Brain microvascular endothelial cell (primary cell): ENCODE measurements around the gene KISS1.
A peak's percentile ranks its signal among the peaks of the same experiment; 100 is the strongest.

Source experiments
- DNase-seq: peaks from one replicate; pipeline ENCODE4 v3.0.0-alpha.2; 2020
- H3K27ac ChIP-seq: fragments of 250-450 bp; sonication (Bioruptor Pico); 2 replicates; pipeline ENCODE4 v1.5.1; 2020; ENCODE audit warnings: mild to moderate bottlenecking, moderate library complexity
- H3K27me3 ChIP-seq: fragments of 250-450 bp; sonication (Bioruptor Pico); replicated peaks from 2 replicates; pipeline ENCODE4 v1.5.1; 2020; ENCODE audit warnings: mild to moderate bottlenecking
- H3K36me3 ChIP-seq: fragments of 250-450 bp; sonication (Bioruptor Pico); replicated peaks from 2 replicates; pipeline ENCODE4 v1.5.1; 2020; ENCODE audit warnings: mild to moderate bottlenecking
- H3K4me3 ChIP-seq: 2 replicates; pipeline ENCODE4 v1.5.1; 2011; ENCODE audit warnings: low read depth, mild to moderate bottlenecking, control low read depth, low read length, moderate library complexity
- in situ Hi-C: cut with HindIII; loops from 2 replicates; pipeline ENCODE4 v1.10.0; 2017; ENCODE audit warnings: low sequenced_read_pairs, low pct_ligation_motif_present
- TF ChIP-seq, protein P1 (sequence below): IDR thresholded peaks from 2 replicates; pipeline ENCODE4 v1.5.1; 2011; ENCODE audit warnings: low read depth, mild to moderate bottlenecking, moderate library complexity, low read length, control low read depth, inconsistent platforms; ENCODE audit errors: missing control alignments

Gene KISS1

DNA sequence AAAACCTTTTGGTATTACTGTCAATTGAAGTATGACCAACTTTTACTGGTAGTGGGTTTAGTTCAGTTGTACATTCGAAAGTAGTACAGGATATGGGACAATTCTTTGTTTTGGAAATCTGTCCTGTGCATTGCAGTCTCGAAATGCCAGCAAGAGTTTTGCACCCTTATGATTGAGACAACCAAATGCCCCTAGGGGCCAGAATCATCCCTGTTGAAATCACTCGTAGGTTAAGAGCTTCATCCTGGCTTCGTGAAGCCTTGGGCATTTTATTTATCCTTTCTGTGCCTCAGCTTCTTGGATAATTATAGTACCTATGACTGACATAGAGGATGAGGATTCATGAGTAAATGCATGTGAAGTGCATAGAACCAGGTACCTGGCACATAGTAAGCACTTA lies 19.9 kb upstream of the KISS1 start:
- no peak for DNase-seq

DNA sequence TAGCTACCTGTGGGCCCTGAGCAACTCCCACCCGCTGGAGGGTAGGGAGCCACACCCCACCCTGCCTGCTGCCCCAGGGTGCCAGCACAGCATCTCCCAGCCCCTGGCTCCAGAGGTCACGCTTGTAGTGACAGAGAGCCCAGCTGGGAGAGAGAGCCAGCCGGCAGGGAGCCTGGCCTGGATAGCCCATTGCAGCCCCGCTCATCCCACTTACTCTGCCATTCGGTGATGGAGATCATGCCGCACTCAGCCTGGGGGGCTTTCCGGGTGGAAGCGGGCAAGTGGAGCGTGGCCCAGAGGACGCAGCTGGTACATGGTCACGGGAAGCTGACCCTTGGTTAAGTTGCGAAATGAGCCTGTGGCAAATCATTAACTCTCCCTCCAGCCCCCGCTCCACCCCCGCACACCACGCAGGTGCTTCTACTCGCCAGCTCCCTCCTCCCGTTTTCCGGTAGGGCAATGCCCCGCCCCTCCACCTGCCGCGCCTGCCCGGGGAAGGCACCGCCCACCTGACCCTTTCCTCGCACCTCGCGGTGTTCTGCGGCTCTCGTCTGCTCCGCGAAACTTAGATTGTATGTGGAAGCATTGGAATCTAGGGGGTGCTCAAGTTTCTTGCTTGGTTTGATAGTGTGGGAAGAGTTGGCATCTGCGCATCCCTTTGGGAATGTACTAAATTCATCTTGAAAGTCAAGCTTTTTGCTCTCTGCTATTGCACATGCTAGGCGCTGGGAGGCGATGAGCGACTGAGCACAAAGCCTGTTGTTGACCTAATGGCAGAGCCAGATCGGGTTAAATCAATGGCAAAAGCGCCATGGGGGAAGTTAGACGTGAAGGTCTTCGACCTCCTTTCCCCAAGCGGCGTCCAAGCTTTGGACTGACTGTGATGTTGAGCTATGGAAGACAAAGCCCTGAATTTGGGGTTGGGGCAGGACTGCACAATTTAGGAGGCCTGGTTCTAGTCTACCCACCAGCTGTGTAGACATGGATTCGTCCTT lies 17.7 kb upstream of the KISS1 start, which contains the start of gene GOLT1A:
GOLT1A (minus strand) TSS at position 321 of the 995 bp plus-strand sequence; CDS start at position 239, 82 bp downstream.
- in situ Hi-C loops: no loop called here
- Histone ChIP-seq H3K27ac (no peak within 1 kb of the TSS), H3K4me3 (no peak within 1 kb of the TSS), H3K27me3 (peaks cover 9% of the 10 kb centered on the region), H3K36me3 (no peaks in the 10 kb centered on the region)
- TF ChIP-seq, protein P1, sequence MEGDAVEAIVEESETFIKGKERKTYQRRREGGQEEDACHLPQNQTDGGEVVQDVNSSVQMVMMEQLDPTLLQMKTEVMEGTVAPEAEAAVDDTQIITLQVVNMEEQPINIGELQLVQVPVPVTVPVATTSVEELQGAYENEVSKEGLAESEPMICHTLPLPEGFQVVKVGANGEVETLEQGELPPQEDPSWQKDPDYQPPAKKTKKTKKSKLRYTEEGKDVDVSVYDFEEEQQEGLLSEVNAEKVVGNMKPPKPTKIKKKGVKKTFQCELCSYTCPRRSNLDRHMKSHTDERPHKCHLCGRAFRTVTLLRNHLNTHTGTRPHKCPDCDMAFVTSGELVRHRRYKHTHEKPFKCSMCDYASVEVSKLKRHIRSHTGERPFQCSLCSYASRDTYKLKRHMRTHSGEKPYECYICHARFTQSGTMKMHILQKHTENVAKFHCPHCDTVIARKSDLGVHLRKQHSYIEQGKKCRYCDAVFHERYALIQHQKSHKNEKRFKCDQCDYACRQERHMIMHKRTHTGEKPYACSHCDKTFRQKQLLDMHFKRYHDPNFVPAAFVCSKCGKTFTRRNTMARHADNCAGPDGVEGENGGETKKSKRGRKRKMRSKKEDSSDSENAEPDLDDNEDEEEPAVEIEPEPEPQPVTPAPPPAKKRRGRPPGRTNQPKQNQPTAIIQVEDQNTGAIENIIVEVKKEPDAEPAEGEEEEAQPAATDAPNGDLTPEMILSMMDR: peak; percentile 80
- peak; percentile 46 for DNase-seq

More for the DNA sequence above, 19.9 kb upstream of the KISS1 start:
- Histone ChIP-seq H3K27me3 (peaks cover 6% of the 10 kb centered on the region), H3K27ac (no peak overlapping the region), H3K4me3 (no peak overlapping the region), H3K36me3 (no peaks in the 10 kb centered on the region)
- in situ Hi-C loops: no loop called here
- TF ChIP-seq, protein P1: no peak

DNA sequence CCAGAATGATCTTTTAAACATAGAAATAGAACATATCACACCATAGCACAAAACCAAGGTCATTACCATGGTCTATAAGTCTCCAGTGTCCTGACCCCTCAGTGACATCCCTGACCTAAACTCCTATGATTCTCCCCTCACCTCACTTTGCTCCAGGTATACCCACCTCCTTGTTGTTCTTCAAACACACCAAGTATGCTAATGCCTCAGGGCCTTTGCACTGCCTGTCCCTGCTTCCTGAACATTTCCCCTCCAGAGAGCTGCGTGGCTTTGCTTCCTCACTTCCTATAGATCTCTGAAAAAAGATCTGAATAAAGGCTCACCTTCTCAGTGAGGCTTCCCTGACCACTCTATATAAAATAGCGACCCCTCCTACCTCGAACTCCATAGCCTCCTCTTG lies 16.4 kb upstream of the KISS1 start:
- no peak overlapping the region for H3K4me3 ChIP-seq
- no peaks in the 10 kb centered on the region for H3K36me3 ChIP-seq
- in situ Hi-C loops: no loop called here
- no peak overlapping the region for H3K27ac ChIP-seq
- no peak for DNase-seq
- H3K27me3 ChIP-seq: peaks cover 9% of the 10 kb centered on the region
- TF ChIP-seq, protein P1: no peak

DNA sequence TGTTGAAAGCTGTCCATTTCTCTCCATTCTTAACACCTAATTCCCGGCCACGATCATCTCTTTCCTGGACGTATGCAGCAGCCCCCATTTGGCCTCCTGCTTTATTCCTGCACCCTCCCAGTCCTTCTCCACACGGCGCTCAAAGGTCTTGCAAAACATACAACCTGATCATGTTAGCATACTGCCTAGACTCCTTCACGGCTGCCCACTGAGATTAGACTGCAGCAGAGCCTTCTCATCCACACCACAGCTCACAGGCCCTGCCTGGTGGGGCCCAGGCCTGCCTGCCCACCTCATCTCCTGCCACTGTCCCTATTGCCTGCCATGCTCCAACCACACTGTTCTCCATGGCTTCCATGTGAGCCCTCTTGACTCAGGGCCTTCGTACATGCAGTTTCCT lies 14.8 kb upstream of the KISS1 start:
- H3K36me3 ChIP-seq: no peaks in the 10 kb centered on the region
- TF ChIP-seq, protein P1: no peak
- in situ Hi-C loops: no loop called here
- no peak overlapping the region for H3K27ac ChIP-seq
- H3K4me3 ChIP-seq: no peak overlapping the region
- DNase-seq: no peak
- peaks cover 5% of the 10 kb centered on the region for H3K27me3 ChIP-seq

DNA sequence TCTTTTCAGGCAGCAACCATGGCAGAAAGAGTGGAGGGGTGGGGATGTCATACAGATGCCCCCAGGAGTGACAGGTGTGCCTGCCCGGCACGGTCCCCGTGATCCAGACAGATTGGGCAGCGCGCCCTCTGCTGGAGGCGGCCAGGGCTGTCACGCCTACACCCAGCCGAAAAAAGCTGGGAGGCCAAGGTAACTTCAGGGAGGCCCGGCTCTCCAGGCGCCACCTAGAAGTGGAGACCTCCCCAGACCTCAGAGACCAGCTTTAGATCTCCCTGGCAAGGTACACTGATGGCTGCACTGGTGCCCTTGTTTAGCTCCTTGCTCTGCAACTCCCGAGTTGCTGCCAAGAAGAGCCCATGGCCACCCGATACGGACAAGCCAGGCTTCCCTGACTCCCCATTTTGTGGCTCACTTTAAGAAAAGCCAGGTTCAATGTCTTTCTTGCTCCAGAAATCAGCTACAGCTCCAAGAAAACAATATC lies 10.9 kb upstream of the KISS1 start:
- in situ Hi-C loops: no loop called here
- Histone ChIP-seq H3K27ac (no peak overlapping the region), H3K27me3 (peaks cover 6% of the 10 kb centered on the region)

More for the DNA sequence above, 10.9 kb upstream of the KISS1 start:
- peak; percentile 21 for DNase-seq
- Histone ChIP-seq H3K4me3 (no peak overlapping the region), H3K36me3 (no peaks in the 10 kb centered on the region)
- TF ChIP-seq, protein P1: peak; percentile 98
